Nephron progenitor cell (in vitro differentiated cells): ENCODE results near the gene RPA1.
"Not testable (repeated sequence)": the region's sequence is repeated elsewhere in the genome, so short reads cannot be mapped to it uniquely, and the experiment has no call there.

Experiments used
- DNase-seq: peaks from one replicate; pipeline ENCODE4 v3.0.0; 2021
- H3K27ac Mint-ChIP-seq: 2 replicates; pipeline ENCODE4 v1.8.0; 2021; ENCODE audit warnings: mild to moderate bottlenecking, moderate library complexity, mixed read lengths
- H3K27me3 Mint-ChIP-seq: 2 replicates; pipeline ENCODE4 v1.8.0; 2021; ENCODE audit warnings: mild to moderate bottlenecking, low read depth, mixed read lengths; ENCODE audit not compliant: poor library complexity
- H3K36me3 Mint-ChIP-seq: 2 replicates; pipeline ENCODE4 v1.8.0; 2021; ENCODE audit warnings: low read depth, mixed read lengths
- H3K4me1 Mint-ChIP-seq: 2 replicates; pipeline ENCODE4 v1.8.0; 2021; ENCODE audit warnings: mixed read lengths
- H3K4me3 Mint-ChIP-seq: 2 replicates; pipeline ENCODE4 v1.8.0; 2021; ENCODE audit warnings: mild to moderate bottlenecking, moderate library complexity, mixed read lengths
- H3K9me3 Mint-ChIP-seq: 2 replicates; pipeline ENCODE4 v1.8.0; 2021; ENCODE audit warnings: mild to moderate bottlenecking, moderate library complexity, mixed read lengths
- TF ChIP-seq, protein P1 (sequence below): fragments of 200-600 bp; sonication (generic); IDR thresholded peaks from 2 replicates; pipeline ENCODE4 v1.5.0; 2021; ENCODE audit warnings: antibody characterized with exemption

Gene RPA1

DNA sequence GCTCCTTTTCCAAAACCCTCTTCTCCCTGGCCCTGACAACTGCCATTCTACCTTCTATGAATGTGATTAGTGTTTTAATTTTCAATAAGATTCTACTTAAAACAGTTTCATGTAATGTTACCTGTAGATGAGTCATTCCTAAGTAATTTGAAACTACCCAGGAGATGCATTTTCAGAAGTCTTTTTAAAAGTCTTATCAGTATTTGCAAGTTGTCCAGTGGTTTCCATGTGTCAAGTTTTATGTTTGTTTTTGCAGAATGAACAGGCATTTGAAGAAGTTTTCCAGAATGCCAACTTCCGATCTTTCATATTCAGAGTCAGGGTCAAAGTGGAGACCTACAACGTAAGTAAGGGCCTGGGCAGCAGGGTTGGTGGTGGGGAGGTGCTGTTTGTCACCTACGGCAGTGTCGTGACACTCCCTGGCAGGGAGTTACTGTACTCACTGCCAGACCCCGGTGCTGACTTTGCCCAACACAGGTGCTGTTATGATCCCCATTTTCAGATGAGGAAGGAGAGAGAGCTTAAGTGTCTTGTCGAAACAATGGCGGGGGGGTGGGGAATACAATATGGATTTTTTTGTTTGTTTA lies 65.0 kb downstream of the RPA1 start:
- TF ChIP-seq, protein P1, sequence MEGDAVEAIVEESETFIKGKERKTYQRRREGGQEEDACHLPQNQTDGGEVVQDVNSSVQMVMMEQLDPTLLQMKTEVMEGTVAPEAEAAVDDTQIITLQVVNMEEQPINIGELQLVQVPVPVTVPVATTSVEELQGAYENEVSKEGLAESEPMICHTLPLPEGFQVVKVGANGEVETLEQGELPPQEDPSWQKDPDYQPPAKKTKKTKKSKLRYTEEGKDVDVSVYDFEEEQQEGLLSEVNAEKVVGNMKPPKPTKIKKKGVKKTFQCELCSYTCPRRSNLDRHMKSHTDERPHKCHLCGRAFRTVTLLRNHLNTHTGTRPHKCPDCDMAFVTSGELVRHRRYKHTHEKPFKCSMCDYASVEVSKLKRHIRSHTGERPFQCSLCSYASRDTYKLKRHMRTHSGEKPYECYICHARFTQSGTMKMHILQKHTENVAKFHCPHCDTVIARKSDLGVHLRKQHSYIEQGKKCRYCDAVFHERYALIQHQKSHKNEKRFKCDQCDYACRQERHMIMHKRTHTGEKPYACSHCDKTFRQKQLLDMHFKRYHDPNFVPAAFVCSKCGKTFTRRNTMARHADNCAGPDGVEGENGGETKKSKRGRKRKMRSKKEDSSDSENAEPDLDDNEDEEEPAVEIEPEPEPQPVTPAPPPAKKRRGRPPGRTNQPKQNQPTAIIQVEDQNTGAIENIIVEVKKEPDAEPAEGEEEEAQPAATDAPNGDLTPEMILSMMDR, result no peak
- no peak for DNase-seq
- H3K4me1 Mint-ChIP-seq, result peaks cover 64% of the 10 kb centered on the region
- H3K27ac Mint-ChIP-seq, result no peak overlapping the region
- no peaks in the 10 kb centered on the region for H3K9me3 Mint-ChIP-seq
- H3K27me3 Mint-ChIP-seq, result no peaks in the 10 kb centered on the region
- H3K36me3 Mint-ChIP-seq, result peaks cover 68% of the 10 kb centered on the region
- H3K4me3 Mint-ChIP-seq, result no peak overlapping the region

DNA sequence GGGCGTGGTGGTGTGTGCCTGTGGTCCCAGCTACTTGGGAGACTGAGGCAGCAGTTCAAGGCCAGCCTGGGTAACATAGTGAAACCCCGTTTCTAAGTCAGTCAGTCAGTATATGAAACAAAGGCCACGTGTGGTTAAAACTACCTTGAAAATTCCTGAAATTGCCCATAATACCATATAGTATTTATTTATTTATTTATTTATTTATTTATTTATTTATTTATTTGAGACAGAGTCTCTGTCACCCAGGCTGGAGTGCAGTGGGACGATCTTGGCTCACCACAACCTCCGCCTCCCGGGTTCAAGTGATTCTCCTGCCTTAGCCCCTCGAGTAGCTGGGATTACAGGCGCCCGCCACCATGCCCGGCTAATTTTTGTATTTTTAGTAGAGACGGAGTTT lies 65.7 kb downstream of the RPA1 start:
- not testable (repeated sequence) for H3K4me3 Mint-ChIP-seq, H3K27me3 Mint-ChIP-seq, DNase-seq, H3K9me3 Mint-ChIP-seq, H3K27ac Mint-ChIP-seq
- H3K4me1 Mint-ChIP-seq, result peaks cover 64% of the 10 kb centered on the region
- peaks cover 65% of the 10 kb centered on the region for H3K36me3 Mint-ChIP-seq

DNA sequence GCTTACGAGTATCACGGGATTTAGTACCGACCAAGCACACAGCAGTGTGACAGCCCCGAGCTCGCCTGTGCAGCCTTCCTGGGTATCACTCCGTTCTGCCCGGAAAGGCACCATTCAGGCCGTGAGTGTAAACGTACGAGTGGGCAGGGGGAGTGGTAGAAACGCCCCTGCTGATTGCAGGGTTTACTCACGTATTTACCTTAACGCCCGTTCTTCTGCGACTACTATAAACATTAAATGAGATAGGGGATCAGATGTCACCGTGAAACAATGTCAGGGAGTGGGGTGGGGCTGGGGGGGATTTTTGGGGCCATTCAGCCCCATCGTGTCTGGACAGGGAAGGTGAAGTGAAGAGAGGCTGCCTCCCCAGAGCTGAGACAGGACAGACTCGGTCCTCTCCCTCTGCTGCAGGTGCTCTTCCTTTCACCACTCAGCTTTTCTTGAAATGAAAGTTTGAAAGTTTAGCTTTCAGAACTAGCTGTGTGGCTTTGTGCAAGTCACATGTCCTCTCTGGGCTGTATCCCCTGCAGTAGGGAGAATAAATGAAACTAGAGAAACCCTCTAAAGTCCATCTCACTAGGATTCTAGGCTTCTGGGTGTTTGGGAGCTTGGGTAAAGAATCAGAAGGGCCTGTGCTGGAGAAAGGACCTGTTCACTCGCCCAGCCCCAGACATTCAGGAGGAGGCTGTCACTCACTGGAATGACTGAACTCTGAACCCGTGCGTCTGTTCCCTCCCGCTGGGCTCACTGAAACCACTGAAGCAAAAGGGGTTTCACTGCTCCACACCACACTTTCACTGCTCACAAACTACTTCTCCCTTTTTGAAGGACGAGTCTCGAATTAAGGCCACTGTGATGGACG lies 66.7 kb downstream of the RPA1 start:
- H3K27ac Mint-ChIP-seq, result peak overlapping the region; percentile 30
- no peak overlapping the region for H3K4me3 Mint-ChIP-seq
- H3K27me3 Mint-ChIP-seq, result no peaks in the 10 kb centered on the region
- no peak for DNase-seq
- TF ChIP-seq, protein P1, result no peak
- peaks cover 56% of the 10 kb centered on the region for H3K36me3 Mint-ChIP-seq
- H3K9me3 Mint-ChIP-seq, result no peaks in the 10 kb centered on the region
- H3K4me1 Mint-ChIP-seq, result peaks cover 56% of the 10 kb centered on the region

DNA sequence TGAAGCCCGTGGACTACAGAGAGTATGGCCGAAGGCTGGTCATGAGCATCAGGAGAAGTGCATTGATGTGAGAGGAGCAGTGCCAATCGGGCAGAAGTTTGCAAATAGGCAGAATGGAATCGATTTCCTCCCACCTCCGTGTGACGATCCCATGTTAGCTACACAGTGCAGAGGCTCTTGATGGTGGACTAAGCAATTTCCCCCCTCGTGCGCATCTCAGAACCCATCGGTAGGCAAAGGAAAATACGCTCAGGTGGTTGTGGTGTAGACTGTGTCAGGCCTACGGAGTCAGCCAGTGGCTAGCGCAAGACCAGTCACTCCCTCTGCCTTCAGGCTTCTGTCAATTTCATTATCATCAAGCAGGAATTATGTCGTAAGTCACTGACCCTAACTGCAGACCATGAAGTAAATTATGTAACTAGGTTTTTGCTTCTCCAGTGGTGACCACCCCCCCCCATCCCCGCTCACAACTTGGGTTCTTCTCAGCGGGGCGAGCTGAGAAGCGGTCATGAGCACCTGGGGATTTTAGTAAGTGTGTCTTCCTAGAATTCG lies 67.4 kb downstream of the RPA1 start:
- DNase-seq, result no peak

DNA sequence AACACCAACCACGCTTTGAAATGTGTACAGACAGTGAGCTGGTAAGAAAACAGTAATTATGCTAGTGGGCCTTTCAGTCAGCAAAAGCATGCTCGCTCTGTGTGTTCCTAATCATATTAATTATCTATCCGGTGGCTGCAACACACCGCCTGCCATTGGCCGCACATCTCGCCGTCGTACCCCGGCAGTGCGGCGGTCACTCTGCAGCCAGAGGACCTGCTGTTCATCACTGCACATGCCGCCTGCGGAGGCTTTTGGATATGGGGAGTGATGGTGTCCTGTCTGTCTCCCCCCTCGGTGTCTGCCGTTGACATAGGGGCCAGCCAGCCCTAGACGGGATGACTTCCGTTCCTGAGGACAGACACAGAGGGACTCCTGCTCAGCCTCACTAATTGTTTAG lies 68.5 kb downstream of the RPA1 start:
- Mint-ChIP-seq H3K27ac (peak overlapping the region; percentile 92), H3K4me3 (no peak overlapping the region), H3K4me1 (peaks cover 50% of the 10 kb centered on the region), H3K27me3 (peaks cover 8% of the 10 kb centered on the region), H3K9me3 (no peaks in the 10 kb centered on the region), H3K36me3 (peaks cover 39% of the 10 kb centered on the region)
- DNase-seq, result no peak
- TF ChIP-seq, protein P1, result no peak

More for the DNA sequence above, 67.4 kb downstream of the RPA1 start:
- no peaks in the 10 kb centered on the region for H3K9me3 Mint-ChIP-seq
- peaks cover 55% of the 10 kb centered on the region for H3K4me1 Mint-ChIP-seq
- peaks cover 49% of the 10 kb centered on the region for H3K36me3 Mint-ChIP-seq
- peak overlapping the region; percentile 30 for H3K27ac Mint-ChIP-seq
- TF ChIP-seq, protein P1, result no peak
- no peaks in the 10 kb centered on the region for H3K27me3 Mint-ChIP-seq
- H3K4me3 Mint-ChIP-seq, result no peak overlapping the region

DNA sequence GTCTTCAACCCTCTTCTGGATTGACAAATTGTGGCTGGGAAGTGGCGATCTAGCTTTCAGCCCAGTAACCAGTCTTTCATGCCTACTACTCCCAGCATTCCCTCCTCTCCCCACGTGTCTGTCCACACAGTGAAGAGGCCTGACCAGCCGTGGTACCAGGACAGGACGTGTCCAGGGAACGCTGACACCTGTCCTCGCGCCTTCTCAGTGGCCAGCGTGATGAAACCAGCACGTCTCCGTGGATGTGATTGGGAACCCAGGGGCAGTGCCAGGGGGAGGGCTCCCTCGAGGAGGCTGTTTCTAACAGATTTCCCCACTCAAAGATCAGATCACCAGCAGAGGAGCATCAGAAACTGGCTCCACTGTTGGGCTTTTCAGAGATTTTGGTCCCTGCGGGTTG lies 69.1 kb downstream of the RPA1 start:
- TF ChIP-seq, protein P1, result no peak
- Mint-ChIP-seq H3K27me3 (peaks cover 13% of the 10 kb centered on the region), H3K36me3 (peaks cover 37% of the 10 kb centered on the region), H3K9me3 (no peaks in the 10 kb centered on the region), H3K4me3 (no peak overlapping the region), H3K4me1 (peaks cover 51% of the 10 kb centered on the region), H3K27ac (peak overlapping the region; percentile 92)
- DNase-seq, result no peak
